ENCODE results near the gene CREB3.

Gene CREB3

DNA sequence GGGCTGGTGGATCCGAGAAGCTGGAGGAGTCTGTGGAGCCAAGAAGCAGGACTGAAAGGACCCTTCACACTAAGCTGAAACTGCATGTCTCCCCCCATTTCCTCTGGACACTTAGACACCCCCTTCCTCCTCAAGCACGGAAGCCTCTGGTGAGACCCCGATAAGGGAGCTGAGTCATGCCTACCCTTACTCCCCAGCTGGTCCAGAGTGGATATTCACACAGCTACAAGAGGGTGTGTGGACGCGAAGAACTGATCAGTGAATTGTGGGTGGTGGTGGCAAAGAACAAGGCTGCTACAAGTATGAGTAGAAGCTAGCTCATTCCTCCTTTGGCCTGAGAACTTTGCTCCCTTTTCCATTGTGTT lies 4.8 kb upstream of the CREB3 start:
- DNase-seq, result no peak

- DNase-seq, result no peak
These were observed 4.2 kb upstream of the CREB3 start for GRCh38 chr9:35728041-35728971.

GRCh38 chr9:35729101-35729500 lies 3.4 kb upstream of the CREB3 start:
- no peak for DNase-seq

DNA sequence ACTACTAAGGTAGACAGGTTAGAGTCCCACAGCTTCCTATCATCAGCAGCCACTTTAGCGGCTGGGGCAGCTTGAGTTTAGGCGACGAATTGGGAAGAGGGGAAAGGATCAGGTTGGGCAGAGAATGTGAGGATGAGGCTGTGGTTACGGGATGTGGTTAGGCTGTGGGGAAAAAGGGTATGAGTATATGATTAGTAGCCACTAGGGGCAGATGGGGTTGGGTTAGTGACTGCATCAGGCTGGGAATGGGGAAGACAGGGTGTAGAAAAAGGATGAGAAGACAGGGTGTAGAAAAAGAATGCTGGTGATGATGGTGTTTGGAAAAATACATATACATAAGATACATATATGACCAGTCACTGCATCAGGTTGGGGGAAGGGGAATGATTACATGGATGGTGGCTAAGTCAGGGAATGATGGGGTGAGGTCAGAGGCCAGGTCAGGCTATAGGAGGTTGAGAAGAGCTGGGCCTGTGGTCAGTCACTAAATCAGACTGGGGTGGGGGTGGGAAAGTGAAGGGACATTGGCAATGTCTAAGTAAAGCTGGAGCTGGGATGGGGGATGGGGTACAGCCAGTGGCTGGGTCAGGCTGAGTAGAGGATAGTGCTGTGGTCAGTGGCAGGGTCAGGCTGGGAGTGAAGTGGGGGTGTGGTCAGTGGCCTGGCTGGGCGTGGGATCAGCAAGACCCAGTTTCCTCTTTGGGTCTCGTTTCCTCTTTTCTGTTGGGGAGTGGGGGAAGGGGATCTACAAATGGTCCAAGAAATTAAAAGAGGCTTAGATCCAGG lies 2.6 kb upstream of the CREB3 start:
- no peak for DNase-seq

DNA sequence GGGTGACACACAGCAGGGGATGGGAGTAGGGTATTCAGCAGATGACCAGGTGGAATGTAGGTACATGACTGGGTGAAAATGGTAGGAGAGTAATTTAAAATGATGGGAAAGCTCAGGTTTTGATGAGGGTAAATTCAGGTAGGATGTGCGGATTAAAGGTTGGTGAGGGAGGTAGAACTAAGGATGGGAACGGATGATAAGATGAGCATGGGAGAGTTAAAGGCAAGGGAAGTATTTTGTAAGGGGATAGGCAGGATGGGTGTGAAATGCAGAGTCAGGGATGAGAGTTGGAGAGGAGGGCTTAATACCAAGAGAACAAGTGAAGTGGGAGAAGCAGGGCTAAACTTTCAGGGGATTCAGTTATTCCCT lies 2.0 kb upstream of the CREB3 start:
- DNase-seq, result no peak

DNA sequence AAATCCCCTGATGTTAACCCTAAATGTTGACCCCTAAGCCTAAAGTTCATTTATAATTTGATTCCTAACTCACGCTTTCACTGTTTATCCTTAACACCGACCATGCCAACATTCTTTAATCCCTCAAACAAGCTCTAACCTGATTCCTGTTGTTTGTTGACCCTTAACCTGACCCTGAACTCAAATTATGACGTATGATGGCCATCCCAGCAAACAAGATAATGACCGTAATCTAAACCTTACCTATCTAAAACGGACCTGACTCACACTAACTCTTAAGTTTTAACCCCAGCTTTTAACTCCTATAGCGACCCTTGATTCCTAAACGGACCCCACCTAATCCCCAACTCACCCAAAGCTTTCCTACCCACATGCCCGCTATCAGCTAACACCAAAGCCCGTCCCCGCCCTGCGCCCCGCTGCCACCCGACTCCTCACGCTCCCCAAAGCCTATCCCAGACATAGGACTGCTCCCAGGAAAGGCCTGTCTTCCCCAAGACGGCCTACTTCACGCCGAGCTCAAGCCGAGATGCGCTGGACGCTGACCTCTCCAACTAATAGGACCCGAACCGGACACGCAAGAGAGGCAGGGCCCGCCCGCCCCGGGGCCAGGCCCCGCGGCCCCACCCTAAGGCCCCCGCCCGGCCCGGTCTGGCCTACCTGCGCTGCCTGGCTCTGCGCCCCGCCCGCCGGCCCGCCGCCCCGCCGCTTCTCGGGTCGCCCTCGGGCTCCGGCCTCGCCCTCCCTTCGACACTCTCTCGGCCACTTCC lies 866 bp upstream of the CREB3 start:
- DNase-seq, result no peak

- DNase-seq, result no peak
These were observed 505 bp downstream of the CREB3 start for GRCh38 chr9:35732800-35733541.

GRCh38 chr9:35734096-35734495 lies 1.6 kb downstream of the CREB3 start:
- DNase-seq, result no peak

GRCh38 chr9:35736201-35736633 lies 3.8 kb downstream of the CREB3 start:
- no peak for DNase-seq

GRCh38 chr9:35737143-35737542 lies 4.7 kb downstream of the CREB3 start:
- DNase-seq, result no peak

- no peak for DNase-seq
These were observed 5.7 kb downstream of the CREB3 start for GRCh38 chr9:35738186-35738585.

GRCh38 chr9:35738924-35739323 lies 6.5 kb downstream of the CREB3 start:
- no peak for DNase-seq

GRCh38 chr9:35740243-35740642 lies 7.8 kb downstream of the CREB3 start:
- DNase-seq, result no peak

- DNase-seq, result no peak
These were observed 9.3 kb downstream of the CREB3 start for GRCh38 chr9:35741740-35742139.

DNA sequence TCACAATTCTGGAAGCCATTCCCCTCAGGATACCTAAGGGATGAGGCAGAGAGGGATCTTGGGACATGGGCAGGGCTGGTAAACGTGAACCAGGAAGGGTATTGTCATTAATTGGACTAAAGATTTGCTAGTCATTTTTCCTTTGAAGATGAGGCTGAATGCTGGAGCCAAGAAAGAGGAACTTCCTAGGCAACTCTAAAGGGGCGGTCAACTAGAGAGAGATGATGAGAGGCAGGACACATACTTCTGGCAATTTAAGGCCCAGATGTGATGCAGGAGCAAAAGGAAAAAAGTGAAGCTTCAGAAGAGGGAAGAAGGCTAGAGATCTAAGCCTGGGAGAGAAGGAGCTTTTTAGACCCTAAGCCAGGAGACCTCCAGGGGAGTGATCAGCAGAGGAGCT lies 11.0 kb downstream of the CREB3 start:
- DNase-seq, result no peak

DNA sequence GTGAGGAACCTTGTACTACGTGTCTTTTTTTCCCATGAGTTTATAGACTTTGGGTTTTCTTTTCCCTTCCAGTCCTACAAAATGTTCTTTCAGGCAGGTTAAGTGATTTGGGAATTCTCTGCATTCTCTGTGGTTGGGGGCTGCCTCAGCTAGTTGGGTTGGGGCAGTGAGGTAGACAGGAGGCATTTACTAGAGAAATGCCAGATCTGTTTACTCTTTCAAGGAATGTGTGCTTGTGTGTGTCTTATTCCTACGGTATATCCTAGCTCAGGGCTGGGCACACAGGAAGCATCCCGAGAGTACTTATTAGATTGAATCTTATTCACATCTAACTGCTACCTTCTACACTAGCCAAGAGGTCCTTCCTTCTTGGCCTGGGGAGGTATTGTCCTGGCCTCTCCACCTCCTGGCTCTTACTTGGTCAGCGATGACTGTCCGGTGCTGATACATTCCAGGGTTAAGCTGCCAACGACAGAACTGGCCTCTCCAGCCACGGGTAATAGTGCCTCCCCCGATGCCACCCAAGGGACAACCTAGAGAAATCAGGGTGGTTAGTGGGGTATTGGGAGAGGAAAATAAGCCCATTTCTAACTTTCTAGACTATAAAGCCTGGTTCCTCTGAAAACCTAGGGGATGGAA lies 11.5 kb downstream of the CREB3 start:
- no peak for DNase-seq

- DNase-seq, result no peak
These were observed 13.1 kb downstream of the CREB3 start for GRCh38 chr9:35745569-35745968.

DNA sequence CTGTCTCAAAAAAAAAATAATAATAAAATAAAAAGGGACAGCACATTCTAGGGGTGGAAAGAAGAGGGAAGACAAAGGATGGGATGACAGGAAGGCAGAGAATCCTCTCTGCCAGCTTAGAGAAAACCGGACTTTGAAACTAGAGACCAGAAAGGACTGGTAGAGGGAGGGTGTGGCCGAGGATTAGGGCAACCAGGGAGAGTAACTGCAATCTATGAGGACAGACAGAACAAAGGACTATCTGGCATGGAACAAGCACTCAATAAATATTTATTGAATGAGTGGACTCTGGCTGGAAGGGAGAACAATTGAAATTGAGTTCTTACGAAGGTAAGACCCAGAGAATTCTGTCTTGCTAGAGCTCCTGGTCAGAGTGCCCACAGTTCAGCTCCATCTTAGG lies 14.1 kb downstream of the CREB3 start:
- DNase-seq, result no peak

DNA sequence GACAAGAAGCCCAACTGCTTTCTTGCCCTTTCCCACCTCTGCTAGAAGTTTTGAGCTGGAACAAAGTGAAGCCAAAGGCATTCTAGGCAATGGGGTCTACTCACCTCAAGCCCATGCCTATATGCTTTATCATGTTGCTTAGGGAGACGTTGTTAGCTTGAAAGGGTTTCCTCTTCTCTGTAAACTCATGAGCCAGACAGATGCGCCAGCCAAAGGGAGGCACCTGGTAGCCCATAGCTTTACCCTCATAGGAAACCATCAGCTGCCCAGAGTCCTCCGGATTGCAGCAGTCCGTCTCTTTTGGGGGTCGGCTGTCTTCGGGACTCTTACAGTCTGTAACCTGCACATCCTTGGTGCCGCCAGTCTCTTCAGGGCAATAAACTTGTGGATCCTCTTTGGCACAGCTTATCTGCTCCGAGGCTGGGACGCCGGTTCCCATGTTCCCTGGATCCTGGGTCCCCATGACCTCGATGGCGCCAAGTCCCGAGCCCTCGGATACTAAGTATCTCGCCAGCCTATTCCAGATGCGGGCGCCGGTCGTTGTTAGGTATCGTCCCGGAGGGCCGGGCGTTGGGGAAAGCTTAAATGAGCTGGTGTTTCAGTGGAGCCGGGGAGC lies 15.9 kb downstream of the CREB3 start:
- no peak for DNase-seq

DNA sequence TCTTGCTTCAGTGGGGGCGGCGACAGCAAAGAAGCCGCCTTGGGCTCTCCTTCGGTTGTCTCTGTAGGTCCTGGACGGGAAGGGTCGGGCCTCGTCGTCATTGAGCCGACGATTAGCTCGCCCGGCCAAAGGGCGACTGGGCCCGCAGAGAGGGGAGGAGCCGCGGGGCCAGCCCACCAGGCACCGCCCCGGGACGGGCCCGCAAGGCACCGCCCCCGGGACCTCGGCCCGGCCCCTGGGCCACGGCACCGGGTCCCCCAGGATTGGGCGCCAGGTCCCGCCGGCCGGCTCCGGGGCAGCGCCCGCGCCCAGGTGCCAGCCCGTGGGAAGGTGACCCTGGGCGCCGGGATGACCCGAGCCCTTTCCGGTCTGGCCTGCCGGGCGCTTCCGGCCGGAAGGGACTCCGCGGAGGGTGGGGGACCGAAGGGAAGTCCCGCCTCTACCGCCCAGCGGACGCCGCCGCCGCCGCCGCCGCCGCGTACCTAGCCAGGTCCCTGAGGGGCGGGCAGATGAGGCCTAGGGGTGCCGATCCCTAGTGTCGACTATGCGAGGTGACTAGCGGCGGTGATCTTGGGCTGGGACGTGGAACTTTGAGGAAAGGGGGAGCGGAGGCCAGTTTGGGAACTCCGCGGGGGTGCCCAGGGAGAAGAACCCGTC lies 16.5 kb downstream of the CREB3 start, which contains the start of the genes GBA2 and RGP1:
Gene GBA2, minus strand, starts transcription at position 371 of the 657 bp plus-strand sequence. CDS start 524 bp downstream, outside the sequence.
Gene RGP1, plus strand, starts transcription at position 430 of the 657 bp plus-strand sequence. CDS start 469 bp downstream, outside the sequence.
- no peak for DNase-seq

Measured in NCI-H1436 treated with DMSO at 0.1 percent for 48 hours (cell line).